Smooth muscle cell (in vitro differentiated cells): ENCODE results near the gene MTA1. TPM values are rescaled to one million over a fixed set of nuclear protein-coding genes. Genes with fewer than 3 reads are reported as not detected.

Source experiments
- DNase-seq: peaks from one replicate; lab custom pipeline; 2025; ENCODE audit not compliant: unreplicated experiment; lab: John Stamatoyannopoulos, UW
- H2AFZ ChIP-seq: fragments of 200-600 bp; sonication (generic); 2 replicates; pipeline ENCODE4 v1.6.0; 2016; ENCODE audit warnings: antibody characterized with exemption, low read depth, mild to moderate bottlenecking
- H3F3A ChIP-seq: fragments of 200-600 bp; sonication (generic); 2 replicates; pipeline ENCODE4 v1.6.0; 2017; ENCODE audit warnings: antibody characterized with exemption, low read depth
- H3K27ac ChIP-seq: fragments of 200-600 bp; sonication (generic); 2 replicates; pipeline ENCODE4 v1.5.1; 2016; ENCODE audit warnings: low read depth, mild to moderate bottlenecking
- H3K27me3 ChIP-seq: fragments of 200-600 bp; sonication (generic); 2 replicates; pipeline ENCODE4 v1.6.1; 2016; ENCODE audit warnings: low read depth, mild to moderate bottlenecking
- H3K36me3 ChIP-seq: fragments of 200-600 bp; sonication (generic); 2 replicates; pipeline ENCODE4 v1.5.1; 2016; ENCODE audit warnings: low read depth
- H3K4me1 ChIP-seq: fragments of 200-600 bp; sonication (generic); 2 replicates; pipeline ENCODE4 v1.5.1; 2016; ENCODE audit warnings: low read depth
- H3K4me2 ChIP-seq: fragments of 200-600 bp; sonication (generic); 2 replicates; pipeline ENCODE4 v1.6.0; 2016; ENCODE audit warnings: mild to moderate bottlenecking
- H3K4me3 ChIP-seq: fragments of 200-600 bp; sonication (generic); 2 replicates; pipeline ENCODE4 v1.5.1; 2016; ENCODE audit warnings: mild to moderate bottlenecking
- H3K79me2 ChIP-seq: fragments of 200-600 bp; sonication (generic); 2 replicates; pipeline ENCODE4 v1.6.0; 2016; ENCODE audit warnings: low read depth, mild to moderate bottlenecking
- H3K9ac ChIP-seq: fragments of 200-600 bp; sonication (generic); 2 replicates; pipeline ENCODE4 v1.6.0; 2016; ENCODE audit warnings: low read depth
- H3K9me3 ChIP-seq: fragments of 200-600 bp; sonication (generic); replicated peaks from 2 replicates; pipeline ENCODE4 v1.5.1; 2016; ENCODE audit warnings: low read depth
- H4K20me1 ChIP-seq: fragments of 200-600 bp; sonication (generic); 2 replicates; pipeline ENCODE4 v1.6.0; 2016; ENCODE audit warnings: low read depth
- CTCF ChIP-seq: fragments of 200-600 bp; sonication (generic); IDR thresholded peaks from 2 replicates; pipeline ENCODE4 v1.5.1; 2017; ENCODE audit warnings: borderline replicate concordance, mild to moderate bottlenecking, antibody characterized with exemption; ENCODE audit not compliant: insufficient read depth, poor library complexity, severe bottlenecking
- WGBS: methylation state at CpG from one replicate; pipeline ENCODE4 v1.1.7; 2016; ENCODE audit warnings: low lambda C conversion rate; 5-methylcytosine and 5-hydroxymethylcytosine counted together
- polyA plus RNA-seq: library from polyadenylated mRNA; unstranded; fragments of >200 nt; fragmentation: Nextera tagmentation; extraction: Ambion mirVana; gene quantifications from 2 replicates; pipeline ENCODE4 v1.2.1, GENCODE V29; 2016
- total RNA-seq: library from RNA; depleted of rRNA; stranded (reverse); fragments of >200 nt; gene quantifications from 2 replicates; pipeline ENCODE4 v1.2.3, GENCODE V29; 2014

The MTA1 gene
- total and polyA plus RNA-seq, 2 experiments from 2014 or later = 41.3 to 48.7 TPM

- Histone ChIP-seq H3K79me2 (no peaks in the 10 kb centered on the region), H3K27ac (no peak overlapping the region), H3K36me3 (no peaks in the 10 kb centered on the region), H3K4me3 (no peak overlapping the region), H3K27me3 (no peaks in the 10 kb centered on the region), H3K4me2 (no peak overlapping the region), H2AFZ (no peak overlapping the region), H3K9me3 (no peaks in the 10 kb centered on the region), H4K20me1 (no peaks in the 10 kb centered on the region), H3F3A (no peaks in the 10 kb centered on the region), H3K9ac (no peak overlapping the region), H3K4me1 (peaks cover 5% of the 10 kb centered on the region)
- TF ChIP-seq CTCF = no peak
- DNase-seq = no peak
- 94% methylated on average over 16 of the region's 16 CpGs for WGBS
These were observed 74.4 kb downstream of the MTA1 start for GRCh38 chr14:105493921-105494605.

GRCh38 chr14:105494606-105494929 lies 74.9 kb downstream of the MTA1 start:
- Histone ChIP-seq H4K20me1 (no peaks in the 10 kb centered on the region), H3K4me3 (no peak overlapping the region), H3K9me3 (no peaks in the 10 kb centered on the region), H3K4me1 (peaks cover under 1% of the 10 kb centered on the region), H3K36me3 (no peaks in the 10 kb centered on the region), H3K9ac (no peak overlapping the region), H3K79me2 (no peaks in the 10 kb centered on the region), H3K4me2 (no peak overlapping the region), H3K27ac (no peak overlapping the region), H3F3A (no peaks in the 10 kb centered on the region), H3K27me3 (no peaks in the 10 kb centered on the region), H2AFZ (no peak overlapping the region)
- 98% methylated on average over 6 of the region's 6 CpGs for WGBS
- TF ChIP-seq CTCF = no peak
- DNase-seq = no peak

- Histone ChIP-seq H3F3A (no peaks in the 10 kb centered on the region), H3K36me3 (no peaks in the 10 kb centered on the region), H3K4me1 (no peaks in the 10 kb centered on the region), H3K27ac (no peak overlapping the region), H3K27me3 (no peaks in the 10 kb centered on the region), H4K20me1 (no peaks in the 10 kb centered on the region), H3K9ac (no peak overlapping the region), H3K4me3 (no peak overlapping the region), H3K9me3 (no peaks in the 10 kb centered on the region), H3K4me2 (no peak overlapping the region), H3K79me2 (no peaks in the 10 kb centered on the region), H2AFZ (no peak overlapping the region)
- WGBS = 91% methylated on average over 18 of the region's 18 CpGs
- no peak for DNase-seq
- TF ChIP-seq CTCF = no peak
These were observed 75.7 kb downstream of the MTA1 start for GRCh38 chr14:105495101-105495989.
